VCaP (cell line): ENCODE measurements around the gene PRRC2C.

Experiments
- H3K27ac ChIP-seq: fragments of 450-650 bp; 2 replicates; pipeline ENCODE4 v1.5.1; 2017
- TF ChIP-seq, protein P1 (sequence below): fragments of 450-650 bp; conservative IDR thresholded peaks from 2 replicates; pipeline ENCODE4 v1.5.1; 2017; ENCODE audit warnings: mild to moderate bottlenecking, moderate library complexity

The PRRC2C gene

DNA sequence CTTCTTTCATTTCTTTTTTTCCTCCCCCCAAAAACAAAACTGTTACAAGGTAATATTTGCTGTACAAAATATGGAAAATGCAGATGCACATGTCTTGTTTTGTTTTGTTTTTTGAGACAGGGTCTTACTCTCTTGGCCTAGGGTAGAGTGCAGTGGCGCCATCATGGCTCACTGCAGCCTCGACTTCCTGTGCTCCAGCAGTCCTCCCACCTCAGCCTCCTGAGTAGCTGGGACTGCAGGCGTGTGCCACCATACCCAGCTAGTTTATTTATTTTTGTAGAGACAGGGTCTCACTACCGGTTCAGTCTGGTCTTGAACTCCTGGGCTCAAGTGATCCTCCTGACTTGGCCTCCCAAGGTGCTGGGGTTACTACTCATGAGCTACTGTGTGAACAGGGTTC is 15.5 kb downstream of the PRRC2C start:
- H3K27ac ChIP-seq, result no peak overlapping the region
- TF ChIP-seq, protein P1, sequence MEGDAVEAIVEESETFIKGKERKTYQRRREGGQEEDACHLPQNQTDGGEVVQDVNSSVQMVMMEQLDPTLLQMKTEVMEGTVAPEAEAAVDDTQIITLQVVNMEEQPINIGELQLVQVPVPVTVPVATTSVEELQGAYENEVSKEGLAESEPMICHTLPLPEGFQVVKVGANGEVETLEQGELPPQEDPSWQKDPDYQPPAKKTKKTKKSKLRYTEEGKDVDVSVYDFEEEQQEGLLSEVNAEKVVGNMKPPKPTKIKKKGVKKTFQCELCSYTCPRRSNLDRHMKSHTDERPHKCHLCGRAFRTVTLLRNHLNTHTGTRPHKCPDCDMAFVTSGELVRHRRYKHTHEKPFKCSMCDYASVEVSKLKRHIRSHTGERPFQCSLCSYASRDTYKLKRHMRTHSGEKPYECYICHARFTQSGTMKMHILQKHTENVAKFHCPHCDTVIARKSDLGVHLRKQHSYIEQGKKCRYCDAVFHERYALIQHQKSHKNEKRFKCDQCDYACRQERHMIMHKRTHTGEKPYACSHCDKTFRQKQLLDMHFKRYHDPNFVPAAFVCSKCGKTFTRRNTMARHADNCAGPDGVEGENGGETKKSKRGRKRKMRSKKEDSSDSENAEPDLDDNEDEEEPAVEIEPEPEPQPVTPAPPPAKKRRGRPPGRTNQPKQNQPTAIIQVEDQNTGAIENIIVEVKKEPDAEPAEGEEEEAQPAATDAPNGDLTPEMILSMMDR, result no peak

DNA sequence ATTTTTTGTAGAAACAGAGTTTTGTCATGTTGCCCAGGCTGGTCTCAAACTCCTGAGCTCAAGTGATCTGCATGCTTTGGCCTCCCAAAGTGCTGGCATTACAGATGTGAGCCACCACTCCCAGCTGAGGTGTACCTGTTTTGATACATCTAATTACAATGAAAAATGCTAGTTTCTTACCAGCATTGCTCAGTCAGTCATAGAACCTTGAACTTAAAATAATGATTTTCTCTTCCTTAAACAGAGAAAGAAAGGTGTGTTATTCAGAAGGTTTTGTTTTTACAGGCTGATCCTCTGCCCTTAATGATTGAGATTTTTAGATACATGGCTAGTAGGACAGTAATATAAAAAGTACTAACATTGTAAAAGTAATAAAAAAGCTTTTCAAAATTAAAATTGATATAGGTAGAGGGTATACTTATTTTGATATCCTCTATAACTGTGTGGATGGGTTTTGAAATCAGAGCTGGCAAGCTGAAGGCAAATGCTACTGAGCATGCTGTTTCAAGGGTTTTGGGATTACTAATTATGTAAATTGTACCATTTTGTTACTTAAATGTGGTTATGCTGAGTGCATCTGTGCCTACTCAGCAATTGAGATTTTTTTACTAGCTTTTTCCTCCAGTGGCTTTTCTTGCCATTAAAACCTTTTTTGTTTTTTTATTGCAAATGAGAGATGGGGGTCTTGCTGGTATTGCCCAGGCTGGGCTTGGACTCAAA is 16.1 kb downstream of the PRRC2C start:
- H3K27ac ChIP-seq, result no peak overlapping the region

DNA sequence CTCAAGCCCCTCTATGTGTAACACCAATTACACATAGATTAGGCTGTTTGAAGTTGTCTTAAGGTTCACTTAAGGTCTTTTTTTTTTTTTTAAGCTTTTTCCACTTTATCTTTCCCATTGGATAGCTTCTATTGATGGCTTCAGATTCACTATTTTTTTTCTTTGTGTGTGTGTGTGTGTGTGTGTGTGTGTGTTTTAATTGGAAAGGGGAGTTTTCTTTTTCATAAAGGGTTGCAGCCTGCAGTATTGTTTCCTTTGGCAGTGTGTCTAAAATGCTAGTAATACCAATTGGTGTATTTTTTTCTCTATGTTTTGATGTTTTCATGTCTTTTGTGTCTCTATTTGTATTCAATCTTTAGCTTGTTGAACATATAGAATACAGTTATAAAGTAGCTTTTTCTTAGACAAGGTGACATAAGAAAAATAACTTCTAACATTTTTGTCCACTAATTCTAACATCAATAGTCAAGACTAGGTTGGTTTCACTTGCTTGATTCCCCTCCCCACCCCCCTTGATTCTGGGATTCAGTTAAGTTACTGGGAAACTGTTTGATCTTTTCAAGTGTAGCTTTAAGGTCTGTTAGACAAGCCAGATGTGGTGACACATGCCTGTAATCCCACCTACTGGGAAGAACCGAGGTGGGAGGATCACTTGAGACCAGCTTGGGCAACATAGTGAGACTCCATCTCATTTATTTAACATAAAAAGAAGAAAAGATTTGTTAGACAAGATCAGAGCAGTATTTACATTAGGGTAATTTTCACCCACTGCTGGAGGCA is 21.4 kb downstream of the PRRC2C start:
- no peak overlapping the region for H3K27ac ChIP-seq
- TF ChIP-seq, protein P1, result no peak

More for the DNA sequence above, 16.1 kb downstream of the PRRC2C start:
- TF ChIP-seq, protein P1, result no peak

DNA sequence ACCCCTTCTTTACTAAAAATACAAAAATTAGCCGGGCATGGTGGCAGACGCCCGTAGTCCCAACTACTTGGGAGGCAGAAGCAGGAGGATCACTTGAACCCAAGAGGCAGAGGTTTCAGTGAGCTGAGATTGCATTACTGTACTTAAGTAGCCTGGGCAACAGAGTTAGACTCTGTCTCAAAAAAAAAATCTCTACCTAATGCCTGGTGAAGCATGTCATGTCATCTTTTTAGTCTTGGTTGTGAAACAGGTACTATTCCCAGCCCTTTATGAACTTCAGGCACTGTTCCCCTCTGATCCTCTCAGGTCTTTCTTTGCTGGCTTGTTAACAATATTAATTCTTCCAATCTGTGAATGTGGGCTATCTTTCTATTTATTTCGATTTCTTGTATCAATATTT is 22.1 kb downstream of the PRRC2C start:
- H3K27ac ChIP-seq, result no peak overlapping the region
- TF ChIP-seq, protein P1, result no peak

DNA sequence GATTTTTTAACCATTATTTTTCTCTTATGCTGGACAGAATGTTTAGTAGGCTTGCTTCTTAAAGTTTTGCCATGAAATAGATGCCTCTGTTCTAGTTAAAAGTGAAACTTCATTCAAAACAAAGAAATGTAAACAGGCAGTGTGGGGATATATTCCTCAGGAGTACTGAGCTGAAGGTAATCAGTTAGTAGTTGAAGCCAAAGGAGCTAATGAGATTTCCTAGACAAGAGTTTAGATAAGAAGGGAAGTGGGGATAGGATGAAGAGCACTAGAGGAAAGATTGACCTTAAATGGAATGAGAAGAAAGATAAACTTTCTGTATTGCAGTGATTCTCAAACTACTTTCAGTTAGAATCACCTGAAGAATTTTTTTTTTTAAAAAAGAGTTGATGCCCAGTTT is 23.9 kb downstream of the PRRC2C start:
- TF ChIP-seq, protein P1, result no peak
- H3K27ac ChIP-seq, result no peak overlapping the region

DNA sequence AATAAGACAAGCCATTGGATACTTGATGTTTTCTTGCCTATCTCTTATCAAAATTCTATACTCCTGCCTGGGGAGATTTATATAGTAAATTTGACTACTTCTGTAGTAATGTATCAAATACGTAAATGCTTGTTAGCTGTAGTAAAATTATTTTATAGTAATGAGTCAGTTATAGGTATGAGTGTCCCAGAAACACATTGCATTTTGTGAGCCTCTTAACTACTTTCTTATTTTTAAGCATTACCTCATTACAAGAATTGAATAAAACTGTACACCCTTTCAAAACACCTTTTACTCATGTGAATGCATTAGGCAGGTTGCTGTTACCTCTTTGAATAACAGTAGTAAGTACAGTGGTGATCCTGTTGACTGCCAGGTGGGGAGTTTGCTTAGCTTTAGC is 28.4 kb downstream of the PRRC2C start:
- TF ChIP-seq, protein P1, result no peak

DNA sequence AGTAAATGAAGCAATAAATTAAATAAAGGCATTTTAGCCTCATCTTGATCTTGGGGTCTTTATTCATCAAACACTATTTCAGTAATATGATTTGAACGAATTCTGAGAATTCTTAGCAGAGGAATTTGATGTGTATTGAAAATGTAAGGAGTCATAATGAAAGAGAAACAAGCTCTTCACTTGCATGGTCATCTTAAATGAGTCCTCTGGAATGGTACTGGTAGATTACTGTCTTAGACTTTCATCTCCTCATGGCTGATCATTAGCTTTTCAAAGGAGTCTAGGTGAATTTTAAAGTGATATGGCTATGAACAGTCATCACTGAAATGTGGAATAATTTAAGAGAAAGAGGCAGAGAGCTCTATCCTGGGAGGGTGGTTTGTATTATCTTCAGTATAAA is 30.0 kb downstream of the PRRC2C start:
- H3K27ac ChIP-seq, result no peak overlapping the region
- TF ChIP-seq, protein P1, result no peak

More for the DNA sequence above, 28.4 kb downstream of the PRRC2C start:
- H3K27ac ChIP-seq, result no peak overlapping the region
